ENCODE measurements around the gene TTC28.

The TTC28 gene

GRCh38 chr22:28268850-28269249 lies 410.8 kb downstream of the TTC28 start:
- no peak for DNase-seq (ENCODE audit: low spot score)

DNA sequence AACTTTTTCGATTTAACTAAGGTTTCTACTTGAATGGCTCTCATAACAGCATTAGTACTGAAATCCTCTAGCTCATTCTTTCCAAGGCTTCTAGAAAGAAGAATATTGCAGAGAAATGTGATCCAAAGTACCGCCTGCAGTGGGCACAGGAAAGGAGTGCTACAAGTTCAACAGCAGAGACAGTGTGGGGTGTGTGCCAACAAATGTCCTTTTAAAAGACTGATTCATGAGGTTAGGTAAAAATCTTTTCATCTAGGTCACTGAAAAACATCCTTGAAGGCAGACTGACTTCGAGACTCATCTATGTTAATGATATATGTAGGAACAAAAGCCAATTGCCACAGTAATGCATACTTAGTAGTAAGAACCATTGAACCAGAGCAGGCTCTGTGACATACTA lies 411.5 kb downstream of the TTC28 start:
- DNase-seq (ENCODE audit: low spot score), result no peak

DNA sequence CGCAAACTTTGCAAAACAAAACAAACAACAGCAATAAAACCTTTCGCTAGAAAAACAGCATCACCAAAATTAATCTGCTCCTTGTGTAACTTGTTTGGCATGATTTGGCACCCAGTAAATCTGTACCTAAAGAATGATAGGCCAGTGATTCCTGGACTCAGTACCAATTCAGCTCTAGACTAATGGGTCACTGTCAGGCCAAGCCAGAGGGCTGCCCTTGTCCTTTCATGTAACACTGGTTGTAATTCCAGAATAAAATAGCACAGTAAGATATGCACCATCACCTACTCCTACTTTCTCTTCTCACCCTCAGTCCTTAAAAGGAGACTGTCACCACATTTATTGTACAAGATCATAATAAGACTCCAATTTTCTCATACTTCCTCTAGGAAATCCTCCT lies 419.0 kb downstream of the TTC28 start:
- DNase-seq (ENCODE audit: low spot score), result no peak

DNA sequence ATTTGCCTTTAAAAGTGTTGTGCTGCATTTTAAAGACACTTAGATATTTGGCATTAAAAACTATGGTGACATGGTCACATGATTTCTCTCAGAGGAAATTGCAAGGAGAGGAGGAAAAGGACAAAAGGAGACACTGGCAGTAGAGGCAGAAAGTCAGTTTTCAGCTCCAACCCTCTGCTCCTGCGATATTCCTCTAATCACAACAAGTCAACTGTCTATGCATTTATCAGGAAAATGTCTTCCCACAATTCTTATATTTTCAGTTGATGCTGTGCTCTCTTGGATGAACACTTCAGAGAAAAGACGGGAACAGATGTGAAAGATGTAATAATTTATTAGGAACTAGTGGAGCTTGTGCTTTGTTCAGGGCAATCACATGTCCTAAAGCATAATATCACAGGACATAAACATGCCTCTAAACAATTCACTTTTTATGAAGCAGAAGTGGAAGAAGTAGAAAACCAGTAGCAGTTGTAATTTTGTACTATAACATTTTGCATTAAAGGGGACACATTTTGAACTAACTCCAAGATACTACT lies 419.8 kb downstream of the TTC28 start:
- DNase-seq (ENCODE audit: low spot score), result no peak

DNA sequence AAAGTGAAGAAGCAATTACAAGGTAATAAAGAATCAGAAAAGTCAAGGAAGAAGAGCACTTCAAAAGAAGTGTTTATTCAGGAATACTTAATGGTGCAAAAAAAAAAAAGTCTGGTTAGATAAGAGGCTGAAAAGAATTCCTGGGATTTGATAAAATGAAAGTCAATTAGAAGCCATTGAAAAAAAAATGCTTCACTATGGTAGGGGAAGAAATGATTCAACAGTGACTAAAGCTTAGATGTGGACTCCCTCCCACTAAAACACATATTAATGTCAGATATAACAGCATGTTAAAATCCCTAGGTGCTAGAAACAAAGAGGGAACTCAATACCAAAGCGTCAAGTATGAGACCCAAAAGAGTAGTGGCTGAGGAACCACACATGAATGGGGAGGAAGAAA lies 425.2 kb downstream of the TTC28 start:
- DNase-seq (ENCODE audit: low spot score), result no peak

GRCh38 chr22:28252539-28252938 lies 427.1 kb downstream of the TTC28 start:
- DNase-seq (ENCODE audit: low spot score), result no peak

DNA sequence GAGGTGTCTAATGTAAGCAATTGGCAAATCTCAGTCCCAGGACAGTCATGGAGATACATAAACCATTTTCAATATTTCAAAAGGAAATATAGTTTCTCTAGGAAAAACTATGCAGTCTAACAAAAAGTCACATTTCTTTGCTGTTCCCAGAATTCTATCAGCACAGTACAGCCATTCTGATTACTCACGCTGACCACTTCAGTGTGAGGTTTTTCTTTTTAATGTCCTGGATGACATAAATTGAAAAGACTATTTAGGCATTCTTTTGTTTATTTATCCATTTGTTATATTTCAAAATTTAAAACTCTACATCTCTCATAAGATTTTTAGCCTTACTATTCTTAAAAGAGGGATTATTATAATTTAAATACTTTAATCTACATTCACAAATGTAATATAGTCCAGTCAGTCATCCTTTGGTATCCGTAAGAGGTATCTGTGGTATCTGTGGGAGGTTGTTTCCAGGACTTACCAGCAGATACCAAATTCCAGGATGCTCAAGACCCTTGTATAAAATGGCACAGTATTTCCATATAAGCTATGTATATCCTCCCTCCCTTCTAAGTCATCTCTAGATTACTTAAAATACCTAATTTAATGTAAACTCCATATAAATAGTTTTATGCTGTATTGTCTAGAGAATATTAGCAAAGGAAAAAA lies 429.5 kb downstream of the TTC28 start:
- DNase-seq (ENCODE audit: low spot score), result no peak

GRCh38 chr22:28249402-28249801 lies 430.2 kb downstream of the TTC28 start:
- no peak for DNase-seq (ENCODE audit: low spot score)

GRCh38 chr22:28247667-28248363 lies 431.8 kb downstream of the TTC28 start:
- peak; percentile 27 for DNase-seq (ENCODE audit: low spot score)

- DNase-seq (ENCODE audit: low spot score), result no peak
These were observed 432.5 kb downstream of the TTC28 start for GRCh38 chr22:28247136-28247535.

DNA sequence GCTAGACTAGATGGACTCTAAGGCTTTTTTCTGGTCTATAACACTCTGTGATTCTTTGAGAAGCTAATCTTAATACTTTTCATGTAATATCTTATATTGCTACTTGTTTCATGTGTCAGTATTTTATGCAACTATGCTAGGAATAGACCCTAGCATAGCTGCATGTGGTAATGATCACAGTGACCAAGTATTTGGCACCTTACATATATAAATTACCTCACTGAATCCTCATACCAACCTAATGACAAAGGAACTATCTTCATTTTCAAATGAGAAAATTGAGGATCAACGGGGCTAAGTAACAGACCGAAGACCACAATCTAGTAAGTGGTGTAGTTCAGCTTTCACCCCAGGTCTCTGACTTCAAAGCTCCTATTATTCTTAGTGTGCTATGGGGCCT lies 433.2 kb downstream of the TTC28 start:
- no peak for DNase-seq (ENCODE audit: low spot score)

- DNase-seq (ENCODE audit: low spot score), result no peak
These were observed 433.9 kb downstream of the TTC28 start for GRCh38 chr22:28245579-28246224.

- DNase-seq (ENCODE audit: low spot score), result no peak
These were observed 434.9 kb downstream of the TTC28 start for GRCh38 chr22:28244757-28245156.

DNA sequence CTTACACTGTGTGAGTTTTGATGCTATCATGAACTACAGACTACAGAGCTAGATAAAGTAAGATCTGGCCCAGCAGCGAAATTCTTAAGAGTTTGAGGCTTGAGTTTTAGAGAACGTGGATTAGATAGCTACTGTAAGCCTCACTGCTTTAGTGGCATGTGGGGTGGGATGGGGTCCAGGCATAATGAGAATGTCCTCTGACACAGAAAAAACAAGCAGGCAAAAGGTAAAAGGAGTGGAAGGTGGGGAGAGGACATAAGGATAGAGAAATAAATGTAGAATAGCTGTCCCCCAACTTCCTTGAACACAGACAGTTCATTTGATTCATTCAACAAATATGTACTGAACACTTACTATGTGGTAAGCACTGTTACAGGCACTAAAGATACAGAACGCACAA lies 436.1 kb downstream of the TTC28 start:
- DNase-seq (ENCODE audit: low spot score), result no peak

GRCh38 chr22:28241656-28242290 lies 437.9 kb downstream of the TTC28 start:
- DNase-seq (ENCODE audit: low spot score), result no peak

- DNase-seq (ENCODE audit: low spot score), result no peak
These were observed 439.7 kb downstream of the TTC28 start for GRCh38 chr22:28239941-28240340.

DNA sequence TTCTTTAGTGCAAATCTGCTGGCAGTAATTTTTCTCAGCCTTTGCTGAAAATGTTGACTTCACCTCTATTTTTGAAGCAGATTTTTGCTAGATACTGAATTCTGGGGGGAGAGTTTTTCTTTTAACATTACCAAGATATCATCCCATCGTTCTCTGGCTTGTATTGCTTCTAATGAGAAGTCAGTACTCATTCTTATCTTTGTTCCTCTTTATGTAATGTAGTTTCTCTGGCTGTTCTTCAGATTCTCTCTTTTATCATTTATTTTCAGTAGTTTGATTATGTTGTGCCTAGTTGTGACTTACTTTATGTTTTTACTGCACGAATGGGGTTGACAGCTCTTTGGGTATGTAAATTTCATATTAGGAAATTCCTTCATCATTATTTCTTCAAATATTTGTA lies 441.9 kb downstream of the TTC28 start:
- no peak for DNase-seq (ENCODE audit: low spot score)

GRCh38 chr22:28237112-28237511 lies 442.5 kb downstream of the TTC28 start:
- DNase-seq (ENCODE audit: low spot score), result no peak

DNA sequence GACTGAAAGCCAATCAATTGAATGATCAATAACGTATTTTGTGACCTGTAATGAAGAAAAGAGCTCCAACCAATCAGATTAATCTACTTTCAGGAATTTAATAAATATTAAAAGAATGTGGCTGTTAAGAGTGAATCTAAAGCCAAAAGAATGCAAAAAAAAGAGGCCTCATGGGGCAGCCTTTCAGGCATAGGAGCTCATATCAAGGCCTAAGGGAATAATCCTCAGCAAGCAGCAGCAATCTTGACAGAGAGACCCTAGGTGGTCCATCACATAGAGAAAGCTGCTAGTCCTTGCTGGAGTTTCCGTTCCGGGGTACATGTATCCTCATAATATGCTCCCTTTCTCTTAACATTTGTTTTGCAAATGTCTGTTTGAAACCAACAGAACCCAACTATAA lies 447.4 kb downstream of the TTC28 start:
- peak; percentile 22 for DNase-seq (ENCODE audit: low spot score)

GRCh38 chr22:28231441-28231840 lies 448.2 kb downstream of the TTC28 start:
- DNase-seq (ENCODE audit: low spot score), result peak; percentile 66

DNA sequence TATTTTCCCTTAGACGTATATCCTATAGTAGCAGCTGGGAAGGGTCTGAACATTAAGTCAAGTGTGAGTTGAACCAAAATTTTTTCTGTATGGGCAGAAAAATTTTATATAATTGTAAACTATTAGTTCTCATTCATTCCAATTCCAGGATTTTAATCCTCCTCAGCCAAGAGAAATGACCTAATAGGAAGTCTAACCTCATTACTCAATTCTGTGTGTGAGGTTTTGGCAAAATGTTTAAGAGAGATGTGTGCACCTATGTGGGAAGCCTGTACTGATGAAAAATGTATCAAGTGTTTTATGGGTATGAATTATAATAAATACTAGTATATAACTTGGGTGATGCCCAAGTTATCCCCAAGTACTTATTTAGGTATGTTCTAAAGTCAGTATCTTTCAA lies 449.0 kb downstream of the TTC28 start:
- no peak for DNase-seq (ENCODE audit: low spot score)

- DNase-seq (ENCODE audit: low spot score), result no peak
These were observed 449.8 kb downstream of the TTC28 start for GRCh38 chr22:28229566-28230485.
